Ishikawa (cell line): ENCODE results near the gene CORO7.

ENCODE experiments used
- CEBPB ChIP-seq: IDR thresholded peaks from 2 replicates; pipeline ENCODE4 v1.6.1; 2012
- CREB1 ChIP-seq: IDR thresholded peaks from 2 replicates; pipeline ENCODE4 v1.6.1; 2012; ENCODE audit warnings: low read depth
- EGR1 ChIP-seq: IDR thresholded peaks from 2 replicates; pipeline ENCODE4 v1.6.1; 2012
- EP300 ChIP-seq: IDR thresholded peaks from 2 replicates; pipeline ENCODE4 v1.6.1; 2012; ENCODE audit warnings: borderline replicate concordance
- FOXM1 ChIP-seq: IDR thresholded peaks from 2 replicates; pipeline ENCODE4 v1.6.1; 2012; ENCODE audit warnings: low read depth, borderline replicate concordance
- MAX ChIP-seq: IDR thresholded peaks from 2 replicates; pipeline ENCODE4 v1.6.1; 2012
- NFIC ChIP-seq: IDR thresholded peaks from 2 replicates; pipeline ENCODE4 v1.6.1; 2012
- RAD21 ChIP-seq: IDR thresholded peaks from 2 replicates; pipeline ENCODE4 v1.6.1; 2012; ENCODE audit warnings: low read depth
- TAF1 ChIP-seq: IDR thresholded peaks from 2 replicates; pipeline ENCODE4 v1.6.1; 2012; ENCODE audit warnings: low read depth, mild to moderate bottlenecking
- TCF12 ChIP-seq: IDR thresholded peaks from 2 replicates; pipeline ENCODE4 v1.6.1; 2012; ENCODE audit warnings: low read depth
- TEAD4 ChIP-seq: IDR thresholded peaks from 2 replicates; pipeline ENCODE4 v1.6.1; 2012
- YY1 ChIP-seq: IDR thresholded peaks from 2 replicates; pipeline ENCODE4 v1.6.1; 2012; ENCODE audit warnings: low read depth
- ZBTB7A ChIP-seq: IDR thresholded peaks from 2 replicates; pipeline ENCODE4 v1.6.1; 2012; ENCODE audit warnings: low read depth
- TF ChIP-seq, protein P1 (sequence below): IDR thresholded peaks from 2 replicates; pipeline ENCODE4 v1.6.1; 2012
- TF ChIP-seq, protein P2 (sequence below): IDR thresholded peaks from 2 replicates; pipeline ENCODE4 v1.6.1; 2012; ENCODE audit warnings: low read depth, mild to moderate bottlenecking

Gene CORO7

DNA sequence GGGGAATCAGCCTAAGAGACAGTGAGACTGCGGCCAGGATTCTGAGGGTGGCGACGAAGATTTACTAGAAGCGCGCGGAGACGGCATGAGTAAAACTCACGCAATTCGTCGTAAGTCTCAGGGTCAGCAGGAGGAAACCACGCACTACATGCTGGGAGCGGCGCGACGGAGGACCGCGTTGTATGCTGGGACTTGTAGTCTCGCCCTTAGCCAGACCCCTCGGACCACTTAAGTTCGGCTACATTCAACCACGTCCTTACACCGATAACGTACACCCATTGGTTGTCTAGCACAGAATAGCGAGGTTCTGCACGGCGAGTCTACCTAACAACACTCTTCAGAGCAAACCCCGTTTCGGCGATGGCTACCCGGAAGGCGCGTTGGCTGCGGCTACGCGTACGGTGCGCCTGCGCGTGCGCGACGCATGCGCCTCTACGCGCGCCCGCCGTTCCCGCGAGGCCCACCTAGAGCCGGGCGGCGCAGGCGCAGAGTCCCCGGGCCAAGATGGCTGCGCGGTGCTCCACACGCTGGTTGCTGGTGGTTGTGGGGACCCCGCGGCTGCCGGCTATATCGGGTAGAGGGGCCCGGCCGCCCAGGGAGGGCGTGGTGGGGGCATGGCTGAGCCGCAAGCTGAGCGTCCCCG, 9.1 kb upstream of the CORO7 start, which contains the start of gene DNAJA3:
Gene DNAJA3 (plus strand): TSS at position 491 of the 643 bp plus-strand sequence. CDS start 14 bp downstream, at position 505.
- TF ChIP-seq TAF1 (peak; percentile 100), RAD21 (no peak), FOXM1 (no peak), MAX (peak; percentile 91), CEBPB (peak; percentile 31; the same call in 1 of the 2 replicates), ZBTB7A (no peak), TCF12 (no peak; the same call in 1 of the 2 replicates), EP300 (no peak), NFIC (0 out of 2 replicates have a peak, but pooled peaks have one; percentile 15), YY1 (peak; percentile 96), CREB1 (peak; percentile 78), EGR1 (0 out of 2 replicates have a peak, but pooled peaks have one; percentile 17), TEAD4 (0 out of 2 replicates have a peak, but pooled peaks have one; percentile 21)
- TF ChIP-seq, protein P1, sequence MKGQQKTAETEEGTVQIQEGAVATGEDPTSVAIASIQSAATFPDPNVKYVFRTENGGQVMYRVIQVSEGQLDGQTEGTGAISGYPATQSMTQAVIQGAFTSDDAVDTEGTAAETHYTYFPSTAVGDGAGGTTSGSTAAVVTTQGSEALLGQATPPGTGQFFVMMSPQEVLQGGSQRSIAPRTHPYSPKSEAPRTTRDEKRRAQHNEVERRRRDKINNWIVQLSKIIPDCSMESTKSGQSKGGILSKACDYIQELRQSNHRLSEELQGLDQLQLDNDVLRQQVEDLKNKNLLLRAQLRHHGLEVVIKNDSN = peak; percentile 51; the same call in 1 of the 2 replicates
- TF ChIP-seq, protein P2, sequence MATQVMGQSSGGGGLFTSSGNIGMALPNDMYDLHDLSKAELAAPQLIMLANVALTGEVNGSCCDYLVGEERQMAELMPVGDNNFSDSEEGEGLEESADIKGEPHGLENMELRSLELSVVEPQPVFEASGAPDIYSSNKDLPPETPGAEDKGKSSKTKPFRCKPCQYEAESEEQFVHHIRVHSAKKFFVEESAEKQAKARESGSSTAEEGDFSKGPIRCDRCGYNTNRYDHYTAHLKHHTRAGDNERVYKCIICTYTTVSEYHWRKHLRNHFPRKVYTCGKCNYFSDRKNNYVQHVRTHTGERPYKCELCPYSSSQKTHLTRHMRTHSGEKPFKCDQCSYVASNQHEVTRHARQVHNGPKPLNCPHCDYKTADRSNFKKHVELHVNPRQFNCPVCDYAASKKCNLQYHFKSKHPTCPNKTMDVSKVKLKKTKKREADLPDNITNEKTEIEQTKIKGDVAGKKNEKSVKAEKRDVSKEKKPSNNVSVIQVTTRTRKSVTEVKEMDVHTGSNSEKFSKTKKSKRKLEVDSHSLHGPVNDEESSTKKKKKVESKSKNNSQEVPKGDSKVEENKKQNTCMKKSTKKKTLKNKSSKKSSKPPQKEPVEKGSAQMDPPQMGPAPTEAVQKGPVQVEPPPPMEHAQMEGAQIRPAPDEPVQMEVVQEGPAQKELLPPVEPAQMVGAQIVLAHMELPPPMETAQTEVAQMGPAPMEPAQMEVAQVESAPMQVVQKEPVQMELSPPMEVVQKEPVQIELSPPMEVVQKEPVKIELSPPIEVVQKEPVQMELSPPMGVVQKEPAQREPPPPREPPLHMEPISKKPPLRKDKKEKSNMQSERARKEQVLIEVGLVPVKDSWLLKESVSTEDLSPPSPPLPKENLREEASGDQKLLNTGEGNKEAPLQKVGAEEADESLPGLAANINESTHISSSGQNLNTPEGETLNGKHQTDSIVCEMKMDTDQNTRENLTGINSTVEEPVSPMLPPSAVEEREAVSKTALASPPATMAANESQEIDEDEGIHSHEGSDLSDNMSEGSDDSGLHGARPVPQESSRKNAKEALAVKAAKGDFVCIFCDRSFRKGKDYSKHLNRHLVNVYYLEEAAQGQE = no peak

GRCh38 chr16:4420505-4421105, 4.2 kb upstream of the CORO7 start:
- TF ChIP-seq YY1 (no peak), EGR1 (no peak), EP300 (no peak), CREB1 (no peak), RAD21 (no peak), TEAD4 (no peak), TCF12 (no peak), ZBTB7A (no peak), FOXM1 (no peak), MAX (no peak), TAF1 (no peak)
- TF ChIP-seq, protein P2 = no peak
- TF ChIP-seq, protein P1 = no peak

DNA sequence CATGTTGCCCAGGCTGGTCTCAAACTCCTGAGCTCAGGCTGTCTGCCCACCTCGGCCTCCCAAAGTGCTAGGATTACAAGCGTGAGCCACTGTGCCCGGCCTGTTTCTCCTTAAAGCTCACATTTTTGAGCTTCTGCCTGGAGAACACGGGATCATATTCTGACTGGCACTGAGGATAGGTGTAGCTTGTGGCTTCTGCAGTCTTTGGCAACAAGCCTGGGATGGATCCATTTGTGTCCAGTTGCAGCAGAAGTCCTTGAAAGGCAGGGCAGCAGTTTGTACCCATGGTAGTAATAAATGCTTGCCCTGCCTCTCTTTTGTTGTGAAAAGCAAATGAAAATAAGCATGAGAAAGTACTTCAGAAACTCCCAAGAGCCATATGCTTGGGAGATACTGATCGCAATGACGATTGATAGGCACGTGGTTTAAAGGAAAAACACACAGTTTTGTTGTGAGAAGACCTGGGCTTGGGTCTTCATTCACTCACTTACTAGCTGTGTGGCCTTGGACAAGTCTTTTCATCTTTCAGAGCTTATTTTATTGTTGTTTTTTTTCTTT, 3.1 kb upstream of the CORO7 start:
- TF ChIP-seq, protein P1 = no peak
- no peak for TF ChIP-seq YY1
- no peak for TF ChIP-seq TEAD4
- no peak for TF ChIP-seq EP300
- no peak for TF ChIP-seq FOXM1
- no peak for TF ChIP-seq NFIC
- TF ChIP-seq, protein P2 = no peak
- TF ChIP-seq TAF1 = no peak
- TF ChIP-seq CREB1 = no peak
- no peak for TF ChIP-seq RAD21
- no peak for TF ChIP-seq TCF12
- no peak for TF ChIP-seq MAX
- TF ChIP-seq EGR1 = no peak
- TF ChIP-seq ZBTB7A = no peak
- TF ChIP-seq CEBPB = no peak
